Suprapubic skin (tissue), 4 donors: ENCODE measurements around the gene SH3GL2.

Experiments used
- CTCF ChIP-seq, 2 donors: fragments of 200-600 bp in 1 of 2; fragments of 450-650 bp in 1 of 2; sonication (generic) in 1 of 2; IDR thresholded peaks; one replicate each; pipeline ENCODE4 v1.5.1; 2016 to 2019; ENCODE audit warnings: antibody characterized with exemption in 2 of 2, mild to moderate bottlenecking in 1 of 2, moderate library complexity in 1 of 2
- EP300 ChIP-seq: sonication (generic); formaldehyde crosslinking; IDR thresholded peaks from one replicate; pipeline ENCODE4 v1.6.1; 2017; ENCODE audit warnings: antibody characterized with exemption
- POLR2A ChIP-seq, 2 donors: fragments of 450-650 bp; IDR thresholded peaks; one replicate each; pipeline ENCODE4 v1.6.1; 2017; ENCODE audit warnings: antibody characterized with exemption in 2 of 2, mild to moderate bottlenecking in 2 of 2, moderate library complexity in 2 of 2
- POLR2AphosphoS5 ChIP-seq, 3 donors: sonication (generic); formaldehyde crosslinking; IDR thresholded peaks; one replicate each; pipeline ENCODE4 v1.6.1; 2017; ENCODE audit warnings: antibody characterized with exemption in 3 of 3

GRCh38 chr9:17723656-17724055, 144.8 kb downstream of the SH3GL2 start:
- TF ChIP-seq CTCF (IDR thresholded peaks at IDR 0.05) (no peak), POLR2A (IDR thresholded peaks at IDR 0.05) (no peak), POLR2AphosphoS5 (IDR thresholded peaks at IDR 0.05) (no peak), EP300 (no peak)
